Skeletal muscle tissue (tissue), 4 donors: Measurements from ENCODE around the gene ALG14. TPM values are rescaled to one million over a fixed set of nuclear protein-coding genes. Genes with fewer than 3 reads are reported as not detected.
"Not testable (repeated sequence)": the region's sequence is repeated elsewhere in the genome, so short reads cannot be mapped to it uniquely, and the experiment has no call there.

ENCODE experiments used
- H3K27ac ChIP-seq: one replicate; pipeline ENCODE4 v1.7.0; 2013; ENCODE audit warnings: mild to moderate bottlenecking, low read depth, low read length, inconsistent platforms
- H3K27me3 ChIP-seq, 3 donors: one replicate each; pipeline ENCODE4 v1.7.0; 2013; ENCODE audit warnings: low read length in 3 of 3; ENCODE audit not compliant: control insufficient read depth in 3 of 3, insufficient read depth in 3 of 3
- H3K36me3 ChIP-seq, 3 donors: one replicate each; pipeline ENCODE4 v1.7.0; 2013; ENCODE audit warnings: low read length in 3 of 3; ENCODE audit not compliant: control insufficient read depth in 3 of 3, insufficient read depth in 3 of 3
- H3K4me1 ChIP-seq, 3 donors: one replicate each; pipeline ENCODE4 v1.7.0; 2013; ENCODE audit warnings: low read length in 3 of 3, mild to moderate bottlenecking in 3 of 3; ENCODE audit not compliant: control insufficient read depth in 3 of 3, insufficient read depth in 3 of 3
- H3K4me3 ChIP-seq, 3 donors: one replicate each; pipeline ENCODE4 v1.7.0; 2013; ENCODE audit warnings: low read length in 3 of 3
- H3K9ac ChIP-seq, 3 donors: one replicate each; pipeline ENCODE4 v1.7.0; 2013; ENCODE audit warnings: low read length in 3 of 3, mild to moderate bottlenecking in 3 of 3, moderate library complexity in 2 of 3, low read depth in 1 of 3
- H3K9me3 ChIP-seq, 3 donors: one replicate each; pipeline ENCODE4 v1.7.0; 2013; ENCODE audit warnings: low read length in 3 of 3; ENCODE audit not compliant: control insufficient read depth in 3 of 3
- total RNA-seq: library from RNA; depleted of rRNA; stranded (reverse); fragments of >200 nt; gene quantifications from one replicate; pipeline ENCODE4 v1.2.3, GENCODE V29; 2014
- donor health status: Osteomylitis.

ALG14 gene
- total RNA-seq, 1 donor from 2014 or later = 1.0 TPM

DNA sequence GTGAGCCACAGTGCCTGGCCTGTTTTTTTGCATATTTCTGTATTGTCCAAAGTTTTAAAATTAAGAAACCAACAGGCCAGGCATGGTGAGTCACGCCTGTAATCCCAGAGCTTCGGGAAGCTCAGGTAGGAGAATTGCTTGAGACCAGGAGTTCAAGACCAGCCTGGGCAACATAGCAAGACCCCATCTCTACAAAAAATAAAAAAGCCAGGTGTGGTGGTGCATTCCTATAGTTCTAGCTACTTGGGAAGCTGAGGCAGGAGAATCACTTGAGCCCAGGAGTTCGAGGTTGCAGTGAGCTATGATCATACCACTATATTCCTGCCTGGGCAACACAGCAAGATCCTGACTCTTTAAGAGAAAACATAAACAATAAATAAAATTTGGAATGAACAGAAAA lies 25.1 kb downstream of the ALG14 start:
- not testable (repeated sequence) for H3K9ac ChIP-seq, H3K4me3 ChIP-seq, H3K27me3 ChIP-seq, H3K27ac ChIP-seq, H3K36me3 ChIP-seq, H3K9me3 ChIP-seq, H3K4me1 ChIP-seq

DNA sequence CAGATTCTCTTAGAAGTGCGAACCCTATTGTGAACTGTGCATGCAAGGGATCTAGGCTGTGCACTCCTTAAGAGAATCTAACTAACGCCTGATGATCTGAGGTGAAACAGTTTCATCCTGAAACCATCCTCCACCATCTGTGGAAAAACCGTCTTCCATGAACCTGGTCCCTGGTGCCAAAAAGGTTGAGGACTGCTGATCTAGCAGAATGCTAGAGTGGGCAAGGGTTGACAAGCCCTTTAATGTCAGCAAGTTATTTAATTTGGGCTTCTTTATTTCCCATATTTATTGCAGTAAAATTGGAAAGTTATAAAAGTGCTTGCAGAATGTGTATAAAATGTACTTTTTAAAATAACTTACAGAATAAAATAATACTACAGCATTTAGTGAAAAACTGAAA lies 26.4 kb downstream of the ALG14 start:
- Histone ChIP-seq H3K27me3 (no peaks in the 10 kb centered on the region), H3K27ac (no peak overlapping the region), H3K36me3 (no peaks in the 10 kb centered on the region), H3K4me1 (peaks cover 0 to 4% (median 2%) of the 10 kb centered on the region in 3 donors), H3K4me3 (no peak overlapping the region), H3K9ac (no peak overlapping the region), H3K9me3 (no peaks in the 10 kb centered on the region)

- H3K9me3 ChIP-seq = no peaks in the 10 kb centered on the region
- peak overlapping the region in 1 of 3 donors; percentile 8 for H3K9ac ChIP-seq
- H3K4me1 ChIP-seq = peaks cover 0 to 4% (median 2%) of the 10 kb centered on the region in 3 donors
- H3K4me3 ChIP-seq = no peak overlapping the region
- no peaks in the 10 kb centered on the region for H3K27me3 ChIP-seq
- H3K27ac ChIP-seq = peak overlapping the region; percentile 58
- H3K36me3 ChIP-seq = no peaks in the 10 kb centered on the region
These were observed 29.4 kb downstream of the ALG14 start for GRCh38 chr1:95043141-95043980.

DNA sequence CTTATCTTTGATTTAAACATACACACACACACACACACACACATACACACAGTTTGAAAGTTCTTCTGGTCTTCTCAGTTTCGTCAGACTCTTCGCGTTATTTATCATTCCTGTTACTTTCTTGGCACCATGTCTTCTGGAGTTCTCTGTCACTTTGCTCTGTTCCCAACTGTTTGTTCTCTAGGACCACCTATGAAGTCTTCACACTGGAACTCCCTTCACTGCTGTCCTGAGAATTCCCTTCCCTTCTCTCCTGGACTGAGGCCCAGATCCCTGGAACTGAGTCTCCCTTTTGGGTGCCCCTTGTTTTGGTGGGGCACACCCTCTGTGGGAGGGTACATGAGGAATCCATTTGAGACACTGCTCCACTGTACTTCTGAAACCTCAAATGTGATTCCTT lies 30.5 kb downstream of the ALG14 start:
- Histone ChIP-seq H3K27me3 (no peaks in the 10 kb centered on the region), H3K9me3 (no peaks in the 10 kb centered on the region), H3K36me3 (no peaks in the 10 kb centered on the region), H3K4me1 (peaks cover 0 to 4% (median 2%) of the 10 kb centered on the region in 3 donors), H3K4me3 (peak overlapping the region in 1 of 3 donors; percentile 33), H3K27ac (peak overlapping the region; percentile 58), H3K9ac (no peak overlapping the region)

DNA sequence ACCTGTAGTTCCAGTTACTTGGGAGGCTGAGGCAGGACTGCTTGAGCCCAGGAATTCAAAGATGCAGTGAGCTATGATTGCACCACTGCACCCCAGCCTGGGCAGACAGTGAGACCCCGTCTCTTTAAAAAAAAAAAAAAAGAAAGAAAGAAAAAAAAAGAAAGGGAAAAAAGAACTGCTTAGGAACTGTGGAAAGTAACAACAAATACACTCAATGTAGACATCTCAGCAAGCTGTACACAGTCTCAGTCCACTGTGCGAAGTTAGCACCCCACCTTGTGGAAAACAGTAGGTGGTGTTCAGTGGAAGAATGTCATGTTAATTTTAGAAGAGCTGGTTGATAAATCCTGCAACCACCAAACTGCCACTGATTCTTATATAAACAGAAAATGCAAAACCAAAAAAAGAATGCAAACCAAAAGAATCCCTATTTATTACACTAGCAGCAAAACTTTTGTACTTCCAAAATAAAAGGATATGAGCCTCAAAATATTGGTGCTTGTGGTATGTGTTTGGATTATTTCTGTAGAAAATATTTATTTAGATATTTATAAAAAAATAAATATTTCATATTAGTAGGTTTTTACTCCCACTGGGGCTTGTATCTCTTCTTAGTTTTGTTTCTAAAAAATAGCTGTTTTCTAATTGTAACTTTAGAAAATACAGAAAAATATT lies 31.1 kb downstream of the ALG14 start:
- no peak overlapping the region for H3K9ac ChIP-seq
- no peak overlapping the region for H3K27ac ChIP-seq
- no peaks in the 10 kb centered on the region for H3K27me3 ChIP-seq
- H3K36me3 ChIP-seq = no peaks in the 10 kb centered on the region
- no peak overlapping the region for H3K4me3 ChIP-seq
- no peaks in the 10 kb centered on the region for H3K9me3 ChIP-seq
- peaks cover 0 to 4% (median 2%) of the 10 kb centered on the region in 3 donors for H3K4me1 ChIP-seq

DNA sequence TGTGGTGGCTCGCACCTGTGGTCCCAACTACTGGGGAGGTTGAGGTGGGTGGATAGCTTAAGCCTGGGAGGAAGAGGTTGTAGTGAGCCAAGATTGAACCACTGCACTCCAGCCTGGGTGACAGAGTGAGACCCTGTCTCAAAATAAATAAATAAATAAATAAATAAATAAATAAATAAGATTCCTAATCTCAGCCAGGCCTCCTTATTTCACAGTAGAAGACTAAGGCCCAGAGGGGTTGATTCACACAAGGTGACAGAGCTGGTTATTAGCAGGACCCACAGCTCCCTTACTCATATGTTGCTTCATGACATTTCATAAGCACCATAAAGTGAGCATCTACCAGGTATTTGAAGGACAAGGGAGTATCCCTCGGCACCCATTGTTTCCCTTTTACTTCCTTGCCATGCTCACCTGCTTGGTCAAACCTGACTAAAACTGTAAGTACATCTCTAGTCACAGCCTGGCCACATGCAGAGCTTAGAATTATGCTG lies 32.7 kb downstream of the ALG14 start:
- no peaks in the 10 kb centered on the region for H3K36me3 ChIP-seq
- no peaks in the 10 kb centered on the region for H3K27me3 ChIP-seq
- no peaks in the 10 kb centered on the region for H3K9me3 ChIP-seq
- H3K9ac ChIP-seq = no peak overlapping the region
- H3K4me3 ChIP-seq = no peak overlapping the region
- H3K4me1 ChIP-seq = peaks cover 0 to 4% (median 2%) of the 10 kb centered on the region in 3 donors
- H3K27ac ChIP-seq = no peak overlapping the region

DNA sequence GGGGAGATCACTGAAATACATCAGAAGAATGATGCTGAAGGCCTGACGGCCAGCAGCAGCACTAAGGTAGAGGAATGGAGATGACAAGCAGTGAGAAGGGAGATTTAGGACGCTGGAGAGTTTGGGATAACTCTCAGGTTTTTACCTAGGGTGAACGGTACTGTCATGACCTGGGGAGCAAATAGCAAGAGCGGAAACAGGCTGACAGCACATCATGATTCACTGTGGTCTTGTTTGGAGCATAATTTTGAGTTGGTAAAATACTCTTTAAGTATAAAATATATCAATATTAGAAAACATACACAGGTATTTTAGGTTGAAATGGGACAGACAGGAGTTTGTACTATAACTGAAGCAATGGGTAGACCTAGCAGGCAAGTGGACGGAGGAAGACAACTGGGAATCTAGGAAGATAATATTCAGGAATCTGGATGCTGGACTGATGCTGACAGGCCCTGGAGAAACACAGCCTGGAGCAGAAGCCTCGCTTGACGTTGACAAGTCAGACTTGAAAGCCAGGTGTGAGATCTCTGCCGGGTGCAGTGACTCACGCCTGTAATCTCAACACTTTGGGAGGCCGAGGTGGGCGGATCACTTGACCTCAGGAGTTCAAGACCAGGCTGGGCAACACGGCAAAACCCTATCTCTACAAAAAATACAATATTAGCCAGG lies 33.3 kb downstream of the ALG14 start:
- no peak overlapping the region for H3K4me3 ChIP-seq
- H3K27ac ChIP-seq = no peak overlapping the region
- H3K27me3 ChIP-seq = no peaks in the 10 kb centered on the region
- H3K9me3 ChIP-seq = no peaks in the 10 kb centered on the region
- no peaks in the 10 kb centered on the region for H3K36me3 ChIP-seq
- H3K4me1 ChIP-seq = peaks cover 0 to 4% (median 2%) of the 10 kb centered on the region in 3 donors
- no peak overlapping the region for H3K9ac ChIP-seq

DNA sequence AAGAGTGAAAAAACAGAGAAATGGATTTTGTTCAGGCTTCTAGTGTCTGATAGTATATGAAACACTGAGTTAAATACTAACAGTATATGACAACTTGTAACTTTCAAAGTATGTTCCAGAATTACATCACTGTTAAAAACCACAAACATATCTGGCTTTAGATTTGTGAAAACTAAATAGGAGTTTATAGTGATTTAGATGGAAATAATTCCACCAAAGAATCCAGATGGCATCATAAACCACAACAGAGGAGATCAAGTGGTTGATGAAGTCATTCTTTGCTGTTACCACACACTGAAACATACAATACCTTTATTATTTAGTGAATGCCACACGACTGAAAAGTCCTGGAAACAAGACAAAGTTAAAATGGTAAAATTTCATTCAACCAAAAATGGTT lies 37.2 kb downstream of the ALG14 start:
- no peak overlapping the region for H3K4me3 ChIP-seq
- H3K36me3 ChIP-seq = no peaks in the 10 kb centered on the region
- no peak overlapping the region for H3K27ac ChIP-seq
- H3K4me1 ChIP-seq = no peaks in the 10 kb centered on the region
- H3K9me3 ChIP-seq = no peaks in the 10 kb centered on the region
- no peak overlapping the region for H3K9ac ChIP-seq
- no peaks in the 10 kb centered on the region for H3K27me3 ChIP-seq

DNA sequence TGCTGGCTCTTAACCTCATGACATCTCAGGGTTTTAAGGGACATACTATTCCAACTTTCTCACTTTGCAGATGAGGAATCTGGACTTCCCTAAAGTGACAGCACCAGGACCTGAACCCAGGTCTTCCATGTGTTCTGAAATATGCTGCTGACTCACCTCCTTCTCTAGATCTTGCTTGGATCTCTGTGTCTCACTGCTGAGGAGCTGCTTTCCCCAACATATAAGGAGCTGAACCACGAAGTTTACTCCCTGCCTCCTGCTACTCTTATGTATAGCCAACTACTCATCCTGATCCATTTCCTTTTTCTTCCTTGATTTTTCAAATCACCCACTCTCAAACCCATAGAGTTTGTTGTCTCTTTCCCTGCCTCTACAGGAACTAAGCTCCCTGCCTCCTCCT lies 38.2 kb downstream of the ALG14 start:
- Histone ChIP-seq H3K4me3 (no peak overlapping the region), H3K9ac (no peak overlapping the region)

DNA sequence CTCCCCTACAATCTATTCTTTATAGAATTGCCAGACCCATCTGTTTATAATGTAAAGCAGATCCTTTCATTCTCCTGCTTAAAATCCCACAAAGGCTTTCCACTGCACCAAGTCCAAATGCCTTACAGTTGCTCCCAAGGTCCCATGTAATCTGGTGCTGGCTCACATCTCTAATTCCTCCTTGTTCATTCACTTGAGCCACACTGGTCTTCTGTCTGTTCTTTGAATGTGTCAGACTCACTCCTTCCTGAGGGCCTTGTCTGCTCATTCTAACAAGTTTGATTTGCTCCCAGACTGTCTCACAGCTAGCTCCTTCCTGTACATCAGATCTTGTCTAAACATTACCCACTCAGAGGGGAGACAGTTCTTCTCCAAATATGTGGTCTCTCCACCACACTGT lies 38.9 kb downstream of the ALG14 start:
- no peak overlapping the region for H3K9ac ChIP-seq
- no peak overlapping the region for H3K27ac ChIP-seq
- H3K9me3 ChIP-seq = no peaks in the 10 kb centered on the region
- no peak overlapping the region for H3K4me3 ChIP-seq
- no peaks in the 10 kb centered on the region for H3K27me3 ChIP-seq
- H3K36me3 ChIP-seq = no peaks in the 10 kb centered on the region
- H3K4me1 ChIP-seq = no peaks in the 10 kb centered on the region

More for the DNA sequence above, 38.2 kb downstream of the ALG14 start:
- Histone ChIP-seq H3K27me3 (no peaks in the 10 kb centered on the region), H3K9me3 (no peaks in the 10 kb centered on the region), H3K36me3 (no peaks in the 10 kb centered on the region), H3K27ac (no peak overlapping the region), H3K4me1 (no peaks in the 10 kb centered on the region)
